A549 (cell line): ENCODE data around the gene TLR9. TPM values are rescaled to one million over a fixed set of nuclear protein-coding genes. Genes with fewer than 3 reads are reported as not detected.

ENCODE experiments used
- ATAC-seq, 2 experiments: fragments of 200-7000 bp in 1 of 2; fragments of >200 bp in 1 of 2; cut with Nextera tagmentation in 1 of 2; cut with Tn5 transposase in 1 of 2; 3 replicates each; pipeline versions ENCODE4 v1.8.0 to v1.9.1; 2018 to 2020; ENCODE audit warnings: mild to moderate bottlenecking in 1 of 2, moderate library complexity in 1 of 2
- CTCF ChIA-PET: fragments of 300-600 bp; sonication (Branson Sonifier 250); formaldehyde crosslinking; extraction: SDS; loops from one replicate; lab custom pipeline; 2021; ENCODE audit warnings: antibody characterized with exemption, inconsistent platforms; lab: Yijun Ruan, JAX
- POLR2A ChIA-PET: fragments of 350-600 bp; formaldehyde crosslinking; extraction: SDS; loops from one replicate; lab custom pipeline; 2021; ENCODE audit warnings: antibody characterized with exemption, inconsistent platforms; lab: Yijun Ruan, JAX
- DNase-seq, 2 experiments: peaks; one replicate each; pipeline versions ENCODE4 v3.0.0 to v3.0.0-alpha.2; 2011 to 2016; ENCODE audit warnings: low read depth in 1 of 2, low spot score in 1 of 2
- FAIRE-seq: peaks from 2 replicates; lab custom pipeline; 2011; peaks lifted over from hg19 to GRCh38; lab: Jason Lieb, UNC
- H3K27ac ChIP-seq, 2 experiments: fragments of >200 bp; sonication (Bioruptor Twin); formaldehyde crosslinking; 3 replicates each; pipeline ENCODE4 v1.5.1; 2016 to 2017
- H3K4me1 ChIP-seq: fragments of >200 bp; sonication (Bioruptor Twin); formaldehyde crosslinking; 3 replicates; pipeline ENCODE4 v1.6.1; 2016
- H3K4me2 ChIP-seq: fragments of >200 bp; sonication (Bioruptor Twin); formaldehyde crosslinking; 3 replicates; pipeline ENCODE4 v1.6.1; 2016
- H3K4me3 ChIP-seq: fragments of >200 bp; sonication (Bioruptor Twin); formaldehyde crosslinking; 3 replicates; pipeline ENCODE4 v1.5.1; 2016
- H3K9me3 ChIP-seq: fragments of >200 bp; sonication (Bioruptor Twin); formaldehyde crosslinking; 3 replicates; pipeline ENCODE4 v1.6.1; 2016
- BHLHE40 ChIP-seq: IDR thresholded peaks from 2 replicates; pipeline ENCODE4 v1.6.1; 2012; ENCODE audit warnings: low read depth, low read length, inconsistent platforms
- CBX2 ChIP-seq: fragments of 200-600 bp; sonication (generic); IDR thresholded peaks from 2 replicates; pipeline ENCODE4 v1.6.1; 2016; ENCODE audit warnings: low read depth, mild to moderate bottlenecking, borderline replicate concordance
- CBX8 ChIP-seq: fragments of 200-600 bp; sonication (generic); IDR thresholded peaks from 2 replicates; pipeline ENCODE4 v1.6.1; 2016
- CEBPB ChIP-seq, 2 experiments: fragments of >200 bp in 1 of 2; sonication (Bioruptor Twin) in 1 of 2; formaldehyde crosslinking in 1 of 2; IDR thresholded peaks; 2 replicates each; pipeline ENCODE4 v1.6.1; 2012 to 2016
- CHD2 ChIP-seq: fragments of 150-350 bp; IDR thresholded peaks from 2 replicates; pipeline ENCODE4 v1.6.1; 2014; ENCODE audit warnings: low read length; ENCODE audit not compliant: partially characterized antibody
- EHF ChIP-seq: fragments of 250-450 bp; sonication (Bioruptor Pico); IDR thresholded peaks from 2 replicates; pipeline ENCODE4 v1.5.0; 2020; ENCODE audit warnings: mild to moderate bottlenecking
- EHMT2 ChIP-seq: fragments of 200-600 bp; sonication (generic); IDR thresholded peaks from 2 replicates; pipeline ENCODE4 v1.6.1; 2016; ENCODE audit warnings: antibody characterized with exemption, low read depth, mild to moderate bottlenecking, moderate library complexity
- EP300 ChIP-seq, 2 experiments: fragments of >200 bp; sonication (Bioruptor Twin); formaldehyde crosslinking; IDR thresholded peaks; 2 replicates in 1 of 2; 3 replicates in 1 of 2; pipeline ENCODE4 v1.6.1; 2016 to 2017
- ESRRA ChIP-seq: fragments of 150-350 bp; IDR thresholded peaks from 2 replicates; pipeline ENCODE4 v1.6.1; 2014; ENCODE audit warnings: mild to moderate bottlenecking, low read length, borderline replicate concordance
- FOSB ChIP-seq: fragments of 250-450 bp; sonication (Bioruptor Pico); IDR thresholded peaks from 2 replicates; pipeline ENCODE4 v1.5.0; 2020; ENCODE audit warnings: mild to moderate bottlenecking, moderate library complexity
- FOXS1 ChIP-seq: fragments of 250-450 bp; sonication (Bioruptor Pico); IDR thresholded peaks from 2 replicates; pipeline ENCODE4 v1.5.0; 2020; ENCODE audit warnings: mild to moderate bottlenecking, moderate library complexity
- HDAC2 ChIP-seq: fragments of 200-600 bp; sonication (generic); IDR thresholded peaks from 2 replicates; pipeline ENCODE4 v1.6.1; 2016
- HEYL ChIP-seq: fragments of 250-450 bp; sonication (Bioruptor Pico); IDR thresholded peaks from 2 replicates; pipeline ENCODE4 v1.8.0; 2021; ENCODE audit warnings: mild to moderate bottlenecking, moderate library complexity
- KDM5A ChIP-seq: fragments of 200-600 bp; sonication (generic); IDR thresholded peaks from 2 replicates; pipeline ENCODE4 v1.6.1; 2016; ENCODE audit warnings: antibody characterized with exemption, mild to moderate bottlenecking
- MAFK ChIP-seq: fragments of 450-650 bp; IDR thresholded peaks from 2 replicates; pipeline ENCODE4 v1.6.1; 2014; ENCODE audit not compliant: partially characterized antibody
- MAZ ChIP-seq: fragments of 150-350 bp; IDR thresholded peaks from 2 replicates; pipeline ENCODE4 v1.6.1; 2014; ENCODE audit warnings: antibody characterized with exemption, low read depth, low read length, borderline replicate concordance
- NFE2L2 ChIP-seq: fragments of 150-350 bp; conservative IDR thresholded peaks from 2 replicates; pipeline ENCODE4 v1.6.1; 2014; ENCODE audit warnings: low read length
- NR3C1 ChIP-seq: fragments of >200 bp; sonication (Bioruptor Twin); formaldehyde crosslinking; IDR thresholded peaks from 3 replicates; pipeline ENCODE4 v1.6.1; 2017
- PHF8 ChIP-seq: fragments of 200-600 bp; sonication (generic); IDR thresholded peaks from 2 replicates; pipeline ENCODE4 v1.6.1; 2016; ENCODE audit warnings: low read depth, mild to moderate bottlenecking, antibody characterized with exemption, moderate library complexity, borderline replicate concordance
- RAD21 ChIP-seq, 2 experiments: fragments of >200 bp in 1 of 2; sonication (Bioruptor Twin) in 1 of 2; formaldehyde crosslinking in 1 of 2; IDR thresholded peaks in 1 of 2; conservative IDR thresholded peaks in 1 of 2; 2 replicates in 1 of 2; 3 replicates in 1 of 2; pipeline ENCODE4 v1.6.1; 2012 to 2018; ENCODE audit warnings: inconsistent platforms in 1 of 2
- RARB ChIP-seq: fragments of 250-450 bp; sonication (Bioruptor Pico); IDR thresholded peaks from 2 replicates; pipeline ENCODE4 v1.8.0; 2021; ENCODE audit warnings: mild to moderate bottlenecking, moderate library complexity
- SMC3 ChIP-seq: fragments of >200 bp; sonication (Bioruptor Twin); formaldehyde crosslinking; IDR thresholded peaks from 3 replicates; pipeline ENCODE4 v1.6.1; 2018; ENCODE audit warnings: inconsistent platforms
- SREBF2 ChIP-seq: fragments of 450-650 bp; IDR thresholded peaks from 2 replicates; pipeline ENCODE4 v1.6.1; 2014; ENCODE audit warnings: mild to moderate bottlenecking, moderate library complexity
- TP53 ChIP-seq: fragments of 250-450 bp; sonication (Bioruptor Pico); IDR thresholded peaks from 2 replicates; pipeline ENCODE4 v1.5.0; 2021; ENCODE audit warnings: mild to moderate bottlenecking, moderate library complexity
- ZFP36 ChIP-seq: fragments of 450-650 bp; IDR thresholded peaks from 2 replicates; pipeline ENCODE4 v1.6.1; 2014; ENCODE audit warnings: borderline replicate concordance; ENCODE audit not compliant: partially characterized antibody
- ZNF302 ChIP-seq: fragments of 250-450 bp; sonication (Bioruptor Pico); IDR thresholded peaks from 2 replicates; pipeline ENCODE4 v1.9.0; 2021; ENCODE audit warnings: inconsistent platforms, mild to moderate bottlenecking, moderate library complexity
- WGBS: methylation state at CpG from one replicate; pipeline ENCODE4 v1.1.6; 2017; ENCODE audit errors: missing lambda C conversion rate; 5-methylcytosine and 5-hydroxymethylcytosine counted together
- polyA plus RNA-seq, 4 experiments: library from polyadenylated mRNA; depleted of rRNA in 3 of 4; stranded (reverse); fragments of >200 nt; fragmentation: RNase III in 1 of 4; extraction: RNeasy Plus Mini Kit Qiagen cat#74134 plus additional on column Dnase treatment in 1 of 4; gene quantifications; 2 replicates in 3 of 4; 3 replicates in 1 of 4; pipeline ENCODE4 v1.2.3, GENCODE V29; 2011 to 2017
- TF ChIP-seq, protein P1 (sequence below): fragments of 150-350 bp; IDR thresholded peaks from 2 replicates; pipeline ENCODE4 v1.6.1; 2014; ENCODE audit warnings: low read depth, mild to moderate bottlenecking, low read length
- TF ChIP-seq, protein P2 (sequence below): IDR thresholded peaks from 2 replicates; pipeline ENCODE4 v1.6.1; 2012; ENCODE audit warnings: low read depth, borderline replicate concordance
- TF ChIP-seq, protein P3 (sequence below): fragments of >200 bp; sonication (Bioruptor Twin); formaldehyde crosslinking; IDR thresholded peaks from 3 replicates; pipeline ENCODE4 v1.5.1; 2016

Gene TLR9
- polyA plus RNA-seq, 2 of the 4 experiments (the other 2 are of a cell fraction): 0.04 TPM; not detected in 1

DNA sequence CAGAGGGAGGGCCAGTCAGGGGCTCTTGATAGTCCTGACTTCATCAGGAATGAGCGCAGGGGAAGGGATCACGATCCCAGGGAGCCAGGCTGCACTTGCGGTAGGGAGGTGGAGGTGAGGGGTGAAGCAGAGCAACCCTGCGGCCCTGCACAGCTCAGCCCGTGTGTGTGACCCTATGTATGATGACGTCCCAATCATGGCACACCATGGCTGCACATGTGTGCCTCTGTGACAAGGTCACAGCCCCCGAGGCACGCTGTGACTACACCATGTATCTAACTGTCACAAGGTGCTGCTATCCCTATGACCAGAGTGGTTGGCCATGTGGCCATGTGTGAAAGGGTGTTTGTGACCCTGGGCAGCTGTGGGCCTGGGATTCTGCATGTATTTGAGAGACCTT is 40.8 kb downstream of the TLR9 start:
- ChIA-PET CTCF (no interaction called here), POLR2A (no interaction called here)
- Histone ChIP-seq H3K9me3 (no peaks in the 10 kb centered on the region), H3K4me3 (no peak overlapping the region), H3K4me1 (no peaks in the 10 kb centered on the region), H3K4me2 (no peak overlapping the region), H3K27ac (no peak overlapping the region)
- TF ChIP-seq NFE2L2 (no peak), BHLHE40 (no peak), EHMT2 (no peak), FOSB (no peak), SMC3 (no peak), ZFP36 (no peak), HDAC2 (no peak), ZNF302 (CRISPR knock-in tag) (no peak), TP53 (CRISPR knock-in tag) (no peak), CBX2 (no peak), EHF (CRISPR knock-in tag) (no peak), NR3C1 (no peak), EP300 (IDR thresholded peaks at IDR 0.05) (no peak), MAFK (no peak), RARB (no peak), CHD2 (no peak), PHF8 (no peak), FOXS1 (CRISPR knock-in tag) (no peak)
- TF ChIP-seq, protein P1, sequence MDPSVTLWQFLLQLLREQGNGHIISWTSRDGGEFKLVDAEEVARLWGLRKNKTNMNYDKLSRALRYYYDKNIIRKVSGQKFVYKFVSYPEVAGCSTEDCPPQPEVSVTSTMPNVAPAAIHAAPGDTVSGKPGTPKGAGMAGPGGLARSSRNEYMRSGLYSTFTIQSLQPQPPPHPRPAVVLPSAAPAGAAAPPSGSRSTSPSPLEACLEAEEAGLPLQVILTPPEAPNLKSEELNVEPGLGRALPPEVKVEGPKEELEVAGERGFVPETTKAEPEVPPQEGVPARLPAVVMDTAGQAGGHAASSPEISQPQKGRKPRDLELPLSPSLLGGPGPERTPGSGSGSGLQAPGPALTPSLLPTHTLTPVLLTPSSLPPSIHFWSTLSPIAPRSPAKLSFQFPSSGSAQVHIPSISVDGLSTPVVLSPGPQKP: no peak
- FAIRE-seq (no peak), ATAC-seq (no peak), DNase-seq (no peak)
- 50% methylated on average over 2 of the region's 8 CpGs for WGBS

DNA sequence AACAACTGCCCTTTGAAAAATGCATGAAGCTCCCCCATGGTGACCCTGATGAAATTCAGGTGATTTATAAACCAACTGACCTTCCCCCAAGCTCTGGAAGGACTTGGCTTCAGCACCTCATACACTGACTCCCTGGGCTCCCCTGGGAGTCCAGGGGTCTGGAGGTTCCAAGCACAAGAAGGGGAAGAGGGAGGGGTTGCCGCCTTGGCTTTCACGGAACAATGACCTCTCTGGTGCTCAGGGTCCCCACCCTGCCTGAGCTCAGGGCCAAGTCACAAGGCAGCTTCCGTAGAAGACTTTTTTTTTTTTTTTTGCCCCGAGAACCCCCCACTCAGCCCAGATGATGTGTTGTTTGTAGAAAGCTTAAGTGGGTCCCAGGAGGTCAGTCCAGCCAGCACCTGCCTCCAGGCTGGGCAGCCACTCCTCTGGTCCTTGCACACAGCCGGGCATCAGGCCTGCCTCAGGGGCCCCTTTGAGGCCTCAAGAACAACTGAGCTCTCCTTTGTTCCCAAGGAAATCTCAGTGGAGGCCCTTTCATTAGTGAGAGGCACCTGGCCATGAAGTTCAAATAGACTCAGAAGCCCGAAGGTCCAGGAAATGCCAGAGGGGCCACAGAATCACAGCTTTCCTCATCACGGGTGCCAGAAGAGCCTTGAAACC is 41.5 kb downstream of the TLR9 start:
- CTCF ChIA-PET: interaction anchor here (1.2 to 1.5 kb wide), 3 partner anchors 12 to 39 kb away, joined by 3 to 5 read pairs (median 3); no protein-coding TSS in a partner anchor
- WGBS: 78% methylated on average over 6 of the region's 7 CpGs
- no peak for FAIRE-seq

DNA sequence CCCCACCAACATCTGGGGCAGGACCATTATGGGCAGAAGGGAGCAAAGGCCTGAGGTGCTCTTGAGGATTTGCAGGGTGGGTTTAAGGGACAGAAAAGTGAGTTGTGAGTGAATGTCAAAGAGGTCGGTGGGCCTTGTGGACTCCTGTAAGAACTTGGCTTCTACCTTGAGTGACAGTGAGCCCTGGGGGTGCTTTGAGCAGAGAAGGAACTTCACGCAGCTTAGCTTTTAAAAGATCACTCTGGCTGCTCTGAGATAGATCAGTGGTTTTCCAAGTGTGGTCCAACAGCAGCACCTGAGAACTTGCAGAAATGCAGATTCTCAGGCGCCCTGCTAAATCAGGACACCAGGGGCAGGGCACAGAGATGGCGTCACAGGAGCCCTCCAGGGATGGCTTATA is 42.8 kb downstream of the TLR9 start:
- Histone ChIP-seq H3K4me3 (no peak overlapping the region), H3K4me1 (no peaks in the 10 kb centered on the region), H3K9me3 (no peaks in the 10 kb centered on the region), H3K27ac (no peak overlapping the region), H3K4me2 (no peak overlapping the region)
- ChIA-PET POLR2A (no interaction called here), CTCF (interaction anchor here (1.2 to 1.9 kb wide), 4 partner anchors 10 to 49 kb away, joined by 3 to 5 read pairs (median 4); no protein-coding TSS in a partner anchor)
- no peak for FAIRE-seq
- ATAC-seq: no peak
- TF ChIP-seq MAZ: no peak
- TF ChIP-seq CEBPB (IDR thresholded peaks at IDR 0.05): no peak
- no peak for TF ChIP-seq SREBF2
- TF ChIP-seq, protein P2, sequence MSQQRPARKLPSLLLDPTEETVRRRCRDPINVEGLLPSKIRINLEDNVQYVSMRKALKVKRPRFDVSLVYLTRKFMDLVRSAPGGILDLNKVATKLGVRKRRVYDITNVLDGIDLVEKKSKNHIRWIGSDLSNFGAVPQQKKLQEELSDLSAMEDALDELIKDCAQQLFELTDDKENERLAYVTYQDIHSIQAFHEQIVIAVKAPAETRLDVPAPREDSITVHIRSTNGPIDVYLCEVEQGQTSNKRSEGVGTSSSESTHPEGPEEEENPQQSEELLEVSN: no peak
- TF ChIP-seq HDAC2: no peak
- TF ChIP-seq KDM5A: no peak
- TF ChIP-seq BHLHE40: no peak
- TF ChIP-seq NR3C1: no peak
- TF ChIP-seq NFE2L2: no peak
- TF ChIP-seq HEYL (CRISPR knock-in tag): no peak
- TF ChIP-seq, protein P3, sequence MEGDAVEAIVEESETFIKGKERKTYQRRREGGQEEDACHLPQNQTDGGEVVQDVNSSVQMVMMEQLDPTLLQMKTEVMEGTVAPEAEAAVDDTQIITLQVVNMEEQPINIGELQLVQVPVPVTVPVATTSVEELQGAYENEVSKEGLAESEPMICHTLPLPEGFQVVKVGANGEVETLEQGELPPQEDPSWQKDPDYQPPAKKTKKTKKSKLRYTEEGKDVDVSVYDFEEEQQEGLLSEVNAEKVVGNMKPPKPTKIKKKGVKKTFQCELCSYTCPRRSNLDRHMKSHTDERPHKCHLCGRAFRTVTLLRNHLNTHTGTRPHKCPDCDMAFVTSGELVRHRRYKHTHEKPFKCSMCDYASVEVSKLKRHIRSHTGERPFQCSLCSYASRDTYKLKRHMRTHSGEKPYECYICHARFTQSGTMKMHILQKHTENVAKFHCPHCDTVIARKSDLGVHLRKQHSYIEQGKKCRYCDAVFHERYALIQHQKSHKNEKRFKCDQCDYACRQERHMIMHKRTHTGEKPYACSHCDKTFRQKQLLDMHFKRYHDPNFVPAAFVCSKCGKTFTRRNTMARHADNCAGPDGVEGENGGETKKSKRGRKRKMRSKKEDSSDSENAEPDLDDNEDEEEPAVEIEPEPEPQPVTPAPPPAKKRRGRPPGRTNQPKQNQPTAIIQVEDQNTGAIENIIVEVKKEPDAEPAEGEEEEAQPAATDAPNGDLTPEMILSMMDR: no peak
- no peak for DNase-seq
- WGBS: 77% methylated on average over 4 of the region's 4 CpGs

More for the DNA sequence above, 41.5 kb downstream of the TLR9 start:
- TF ChIP-seq CBX8 (no peak), RAD21 (conservative IDR thresholded peaks at IDR 0.05 in 1 of 2, IDR thresholded peaks at IDR 0.05 in 1 of 2) (no peak), ESRRA (no peak)
- H3K4me1 ChIP-seq: no peaks in the 10 kb centered on the region
- H3K9me3 ChIP-seq: no peaks in the 10 kb centered on the region
- no peak overlapping the region for H3K4me3 ChIP-seq
- H3K4me2 ChIP-seq: no peak overlapping the region
- no peak overlapping the region for H3K27ac ChIP-seq
- POLR2A ChIA-PET: no interaction called here
- DNase-seq: no peak
- ATAC-seq: no peak
